Endodermal cell (in vitro differentiated cells): Measurements from ENCODE around the gene CAMK2D. TPM values are rescaled to one million over a fixed set of nuclear protein-coding genes. Genes with fewer than 3 reads are reported as not detected.

Source experiments
- DNase-seq: peaks from one replicate; pipeline ENCODE4 v3.0.0-alpha.2; 2017
- H3K27ac ChIP-seq: 2 replicates; pipeline ENCODE4 v1.5.1; 2013; ENCODE audit warnings: mild to moderate bottlenecking, low read depth, low read length, moderate library complexity
- H3K27me3 ChIP-seq: 2 replicates; pipeline ENCODE4 v1.6.1; 2013; ENCODE audit warnings: mild to moderate bottlenecking, low read length, moderate library complexity; ENCODE audit not compliant: insufficient read depth, control insufficient read depth, poor library complexity, severe bottlenecking
- H3K36me3 ChIP-seq: 2 replicates; pipeline ENCODE4 v1.7.0; 2013; ENCODE audit warnings: mild to moderate bottlenecking, low read length, moderate library complexity; ENCODE audit not compliant: control insufficient read depth, insufficient read depth
- H3K4me1 ChIP-seq: one replicate; pipeline ENCODE4 v1.7.0; 2013; ENCODE audit warnings: low read length; ENCODE audit not compliant: control insufficient read depth, insufficient read depth
- H3K4me3 ChIP-seq: 2 replicates; pipeline ENCODE4 v1.5.1; 2013; ENCODE audit warnings: mild to moderate bottlenecking, low read length, moderate library complexity
- H3K9ac ChIP-seq: 2 replicates; pipeline ENCODE4 v1.6.1; 2013; ENCODE audit warnings: mild to moderate bottlenecking, low read length, moderate library complexity; ENCODE audit not compliant: poor library complexity, severe bottlenecking; ENCODE audit errors: extremely low read depth
- H3K9me3 ChIP-seq: 2 replicates; pipeline ENCODE4 v1.6.1; 2013; ENCODE audit warnings: mild to moderate bottlenecking, low read length, moderate library complexity; ENCODE audit not compliant: control insufficient read depth
- H3K27ac Mint-ChIP-seq: 2 replicates; pipeline ENCODE4 v1.8.0; 2020; ENCODE audit warnings: mixed read lengths
- H3K27me3 Mint-ChIP-seq: 2 replicates; pipeline ENCODE4 v1.8.0; 2021; ENCODE audit warnings: mild to moderate bottlenecking, mixed read lengths; ENCODE audit not compliant: insufficient read depth
- H3K36me3 Mint-ChIP-seq: 2 replicates; pipeline ENCODE4 v1.8.0; 2020; ENCODE audit warnings: low read depth, mixed read lengths
- H3K4me1 Mint-ChIP-seq: 2 replicates; pipeline ENCODE4 v1.8.0; 2020; ENCODE audit warnings: mixed read lengths
- H3K4me3 Mint-ChIP-seq: 2 replicates; pipeline ENCODE4 v1.8.0; 2020; ENCODE audit warnings: mild to moderate bottlenecking, moderate library complexity, mixed read lengths
- H3K9me3 Mint-ChIP-seq: 2 replicates; pipeline ENCODE4 v1.8.0; 2020; ENCODE audit warnings: mild to moderate bottlenecking, mixed read lengths
- WGBS, 2 experiments: methylation state at CpG; one replicate each; pipeline versions ENCODE4 v1.1.5 to v1.1.7; 2013; ENCODE audit warnings: missing lambda C conversion rate in 2 of 2, mixed read lengths in 1 of 2; ENCODE audit not compliant: insufficient coverage in 1 of 2, insufficient read length in 1 of 2; 5-methylcytosine and 5-hydroxymethylcytosine counted together
- total RNA-seq, 2 donors: library from RNA; stranded (reverse); fragmentation: NEBNext Ultra II Directional in 1 of 2; extraction: Animal tissue kit (Norgen Biotek cat#: 25700) in 1 of 2; gene quantifications; 2 replicates in 1 of 2; 3 replicates in 1 of 2; pipeline ENCODE4 v1.2.1, GENCODE V29; 2021
- TF ChIP-seq, protein P1 (sequence below): fragments of 200-600 bp; sonication (generic); conservative IDR thresholded peaks from 2 replicates; pipeline ENCODE4 v1.5.0; 2021; ENCODE audit warnings: antibody characterized with exemption, mild to moderate bottlenecking

CAMK2D gene
- total RNA-seq, 2 donors from 2014 or later = 91.1 to 120 TPM

DNA sequence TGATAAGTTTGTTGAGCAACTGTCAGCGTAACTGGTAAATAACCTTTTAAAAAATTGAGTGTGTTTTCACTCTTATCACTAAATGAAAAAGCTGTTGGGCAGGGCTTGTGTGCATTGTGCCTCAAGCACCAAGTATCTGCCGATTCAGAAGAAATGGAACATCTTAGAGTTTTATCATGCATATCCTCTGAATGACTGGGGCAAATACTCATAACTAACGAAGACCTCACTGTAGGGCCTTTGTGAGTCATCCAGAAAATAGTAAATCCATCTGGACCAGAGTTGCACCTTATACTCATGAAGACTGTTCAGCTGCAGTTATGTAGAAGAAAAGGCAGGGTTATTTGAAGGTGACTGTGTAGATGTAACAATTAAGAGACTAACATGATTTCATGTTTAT is 222.1 kb downstream of the CAMK2D start:
- TF ChIP-seq, protein P1, sequence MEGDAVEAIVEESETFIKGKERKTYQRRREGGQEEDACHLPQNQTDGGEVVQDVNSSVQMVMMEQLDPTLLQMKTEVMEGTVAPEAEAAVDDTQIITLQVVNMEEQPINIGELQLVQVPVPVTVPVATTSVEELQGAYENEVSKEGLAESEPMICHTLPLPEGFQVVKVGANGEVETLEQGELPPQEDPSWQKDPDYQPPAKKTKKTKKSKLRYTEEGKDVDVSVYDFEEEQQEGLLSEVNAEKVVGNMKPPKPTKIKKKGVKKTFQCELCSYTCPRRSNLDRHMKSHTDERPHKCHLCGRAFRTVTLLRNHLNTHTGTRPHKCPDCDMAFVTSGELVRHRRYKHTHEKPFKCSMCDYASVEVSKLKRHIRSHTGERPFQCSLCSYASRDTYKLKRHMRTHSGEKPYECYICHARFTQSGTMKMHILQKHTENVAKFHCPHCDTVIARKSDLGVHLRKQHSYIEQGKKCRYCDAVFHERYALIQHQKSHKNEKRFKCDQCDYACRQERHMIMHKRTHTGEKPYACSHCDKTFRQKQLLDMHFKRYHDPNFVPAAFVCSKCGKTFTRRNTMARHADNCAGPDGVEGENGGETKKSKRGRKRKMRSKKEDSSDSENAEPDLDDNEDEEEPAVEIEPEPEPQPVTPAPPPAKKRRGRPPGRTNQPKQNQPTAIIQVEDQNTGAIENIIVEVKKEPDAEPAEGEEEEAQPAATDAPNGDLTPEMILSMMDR = no peak
- Histone ChIP-seq H3K4me1 (no peaks in the 10 kb centered on the region), H3K27ac (no peak overlapping the region), H3K4me3 (no peak overlapping the region), H3K9me3 (no peaks in the 10 kb centered on the region), H3K36me3 (peaks cover 32% of the 10 kb centered on the region), H3K9ac (no peak overlapping the region), H3K27me3 (no peaks in the 10 kb centered on the region)
- Mint-ChIP-seq H3K27ac (no peak overlapping the region), H3K9me3 (no peaks in the 10 kb centered on the region), H3K4me1 (peaks cover 3% of the 10 kb centered on the region), H3K36me3 (peaks cover 12% of the 10 kb centered on the region), H3K27me3 (no peaks in the 10 kb centered on the region), H3K4me3 (no peak overlapping the region)
- DNase-seq = no peak
- 83 to 93% methylated on average over 2 to 3 of the region's 3 CpGs for WGBS, 2 experiments

GRCh38 chr4:113537628-113538027 is 223.9 kb downstream of the CAMK2D start:
- Mint-ChIP-seq H3K36me3 (peaks cover 4% of the 10 kb centered on the region), H3K4me1 (peaks cover 3% of the 10 kb centered on the region), H3K27ac (no peak overlapping the region), H3K9me3 (no peaks in the 10 kb centered on the region), H3K27me3 (no peaks in the 10 kb centered on the region), H3K4me3 (no peak overlapping the region)
- Histone ChIP-seq H3K27ac (no peak overlapping the region), H3K4me3 (no peak overlapping the region), H3K9ac (no peak overlapping the region), H3K27me3 (no peaks in the 10 kb centered on the region), H3K36me3 (peaks cover 39% of the 10 kb centered on the region), H3K9me3 (no peaks in the 10 kb centered on the region), H3K4me1 (no peaks in the 10 kb centered on the region)
- TF ChIP-seq, protein P1 = no peak
- WGBS, 2 experiments = 93 to 100% methylated on average over 1 of the region's 1 CpG
- no peak for DNase-seq

DNA sequence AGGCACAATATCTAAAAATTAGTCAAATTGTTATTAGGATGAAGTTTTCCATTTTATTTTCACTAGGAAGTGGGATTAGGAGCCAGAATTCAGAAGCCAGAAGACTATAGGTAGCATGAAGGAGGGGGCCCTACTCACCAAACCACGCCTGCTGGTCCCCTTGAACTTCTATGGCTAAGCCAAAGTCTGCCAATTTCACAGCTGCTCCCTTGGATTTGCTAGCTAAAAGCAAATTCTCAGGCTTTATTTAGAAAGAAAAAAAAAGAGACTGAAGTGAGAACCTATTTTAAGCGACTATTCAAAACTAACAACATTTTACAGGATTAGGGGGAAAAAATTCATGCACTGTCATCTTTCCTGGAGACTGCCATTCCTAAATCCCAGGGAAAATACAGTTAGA is 224.3 kb downstream of the CAMK2D start:
- no peaks in the 10 kb centered on the region for H3K4me1 ChIP-seq
- H3K9me3 ChIP-seq = no peaks in the 10 kb centered on the region
- Mint-ChIP-seq H3K27me3 (no peaks in the 10 kb centered on the region), H3K9me3 (no peaks in the 10 kb centered on the region), H3K4me1 (peaks cover 3% of the 10 kb centered on the region), H3K4me3 (no peak overlapping the region), H3K27ac (no peak overlapping the region), H3K36me3 (peaks cover 3% of the 10 kb centered on the region)
- H3K27ac ChIP-seq = no peak overlapping the region
- DNase-seq = no peak
- H3K9ac ChIP-seq = no peak overlapping the region
- peaks cover 43% of the 10 kb centered on the region for H3K36me3 ChIP-seq
- WGBS, 2 experiments = 100% methylated on average over 2 of the region's 2 CpGs; no CpG with 5 or more reads in 1 of the 2 experiments
- no peak overlapping the region for H3K4me3 ChIP-seq
- H3K27me3 ChIP-seq = no peaks in the 10 kb centered on the region
- TF ChIP-seq, protein P1 = no peak
